ENCODE results near the gene GZF1.

DNA sequence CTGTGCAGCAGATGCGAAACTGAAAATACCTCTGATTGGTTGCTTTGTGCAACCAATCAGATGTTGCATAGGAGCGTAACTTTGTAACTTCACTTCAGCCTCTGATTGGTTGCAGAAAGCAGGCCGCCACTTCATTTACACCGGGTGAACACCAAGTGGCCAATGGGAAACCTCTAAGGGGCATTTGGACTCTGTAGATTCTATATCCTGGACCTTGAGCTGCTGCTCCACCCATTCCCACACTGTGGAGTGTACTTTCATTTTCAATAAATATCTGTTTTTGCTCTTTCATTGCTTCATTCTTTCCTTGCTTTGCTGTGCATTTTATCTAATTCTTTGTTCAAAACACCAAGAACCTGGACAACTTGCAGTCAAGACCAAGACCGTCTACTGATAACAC is 25.5 kb upstream of the GZF1 start:
- no peak for TF ChIP-seq EP300 (IDR thresholded peaks at IDR 0.05; ENCODE audit: low read depth)
- TF ChIP-seq, protein P1, sequence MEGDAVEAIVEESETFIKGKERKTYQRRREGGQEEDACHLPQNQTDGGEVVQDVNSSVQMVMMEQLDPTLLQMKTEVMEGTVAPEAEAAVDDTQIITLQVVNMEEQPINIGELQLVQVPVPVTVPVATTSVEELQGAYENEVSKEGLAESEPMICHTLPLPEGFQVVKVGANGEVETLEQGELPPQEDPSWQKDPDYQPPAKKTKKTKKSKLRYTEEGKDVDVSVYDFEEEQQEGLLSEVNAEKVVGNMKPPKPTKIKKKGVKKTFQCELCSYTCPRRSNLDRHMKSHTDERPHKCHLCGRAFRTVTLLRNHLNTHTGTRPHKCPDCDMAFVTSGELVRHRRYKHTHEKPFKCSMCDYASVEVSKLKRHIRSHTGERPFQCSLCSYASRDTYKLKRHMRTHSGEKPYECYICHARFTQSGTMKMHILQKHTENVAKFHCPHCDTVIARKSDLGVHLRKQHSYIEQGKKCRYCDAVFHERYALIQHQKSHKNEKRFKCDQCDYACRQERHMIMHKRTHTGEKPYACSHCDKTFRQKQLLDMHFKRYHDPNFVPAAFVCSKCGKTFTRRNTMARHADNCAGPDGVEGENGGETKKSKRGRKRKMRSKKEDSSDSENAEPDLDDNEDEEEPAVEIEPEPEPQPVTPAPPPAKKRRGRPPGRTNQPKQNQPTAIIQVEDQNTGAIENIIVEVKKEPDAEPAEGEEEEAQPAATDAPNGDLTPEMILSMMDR (IDR thresholded peaks at IDR 0.05) = no peak

Measured in transverse colon (tissue), 3 donors.